HTR-8/SVneo (cell line): ENCODE results near the gene KIF26B.

Source experiments
- DNase-seq: peaks from one replicate; pipeline ENCODE4 v3.0.0; 2011; ENCODE audit warnings: low spot score, mixed read lengths; ENCODE audit not compliant: insufficient read length
- FAIRE-seq: peaks from 2 replicates; lab custom pipeline; 2011; peaks lifted over from hg19 to GRCh38; lab: Jason Lieb, UNC

KIF26B gene

GRCh38 chr1:245516284-245516759 lies 361.5 kb downstream of the KIF26B start:
- FAIRE-seq (no peak), DNase-seq (no peak)

GRCh38 chr1:245520611-245521010 lies 365.8 kb downstream of the KIF26B start:
- DNase-seq (no peak), FAIRE-seq (no peak)

GRCh38 chr1:245526141-245526540 lies 371.4 kb downstream of the KIF26B start:
- FAIRE-seq (no peak), DNase-seq (no peak)

GRCh38 chr1:245528258-245528635 lies 373.5 kb downstream of the KIF26B start:
- FAIRE-seq, result no peak

GRCh38 chr1:245530937-245531336 lies 376.2 kb downstream of the KIF26B start:
- FAIRE-seq (no peak), DNase-seq (no peak)

More at GRCh38 chr1:245528258-245528635, 373.5 kb downstream of the KIF26B start:
- DNase-seq, result no peak

GRCh38 chr1:245537992-245538391 lies 383.2 kb downstream of the KIF26B start:
- FAIRE-seq (no peak), DNase-seq (no peak)

- no peak for DNase-seq
- FAIRE-seq, result no peak
Measured at GRCh38 chr1:245538671-245539070, 383.9 kb downstream of the KIF26B start.

GRCh38 chr1:245541369-245541768 lies 386.6 kb downstream of the KIF26B start:
- DNase-seq, result no peak
- no peak for FAIRE-seq

GRCh38 chr1:245542365-245542764 lies 387.6 kb downstream of the KIF26B start:
- DNase-seq, result no peak
- no peak for FAIRE-seq

- FAIRE-seq (no peak), DNase-seq (no peak)
Measured at GRCh38 chr1:245544236-245544635, 389.5 kb downstream of the KIF26B start.

GRCh38 chr1:245546875-245547274 lies 392.1 kb downstream of the KIF26B start:
- DNase-seq (no peak), FAIRE-seq (no peak)

- FAIRE-seq (no peak), DNase-seq (no peak)
Measured at GRCh38 chr1:245549996-245550719, 395.4 kb downstream of the KIF26B start.

- no peak for FAIRE-seq
- no peak for DNase-seq
Measured at GRCh38 chr1:245550720-245551043, 395.9 kb downstream of the KIF26B start.

GRCh38 chr1:245551536-245551935 lies 396.8 kb downstream of the KIF26B start:
- no peak for DNase-seq
- FAIRE-seq, result no peak

- DNase-seq, result no peak
- FAIRE-seq, result no peak
Measured at GRCh38 chr1:245552331-245552730, 397.5 kb downstream of the KIF26B start.

GRCh38 chr1:245556057-245556456 lies 401.3 kb downstream of the KIF26B start:
- no peak for DNase-seq
- no peak for FAIRE-seq

- FAIRE-seq, result no peak
- no peak for DNase-seq
Measured at GRCh38 chr1:245558069-245558468, 403.3 kb downstream of the KIF26B start.

GRCh38 chr1:245560316-245560859 lies 405.6 kb downstream of the KIF26B start:
- no peak for FAIRE-seq
- no peak for DNase-seq

GRCh38 chr1:245561665-245562234 lies 407.0 kb downstream of the KIF26B start:
- DNase-seq (no peak), FAIRE-seq (no peak)

- DNase-seq (no peak), FAIRE-seq (no peak)
Measured at GRCh38 chr1:245566134-245566533, 411.3 kb downstream of the KIF26B start.

- DNase-seq (no peak), FAIRE-seq (no peak)
Measured at GRCh38 chr1:245566952-245567351, 412.2 kb downstream of the KIF26B start.

- no peak for FAIRE-seq
- DNase-seq, result no peak
Measured at GRCh38 chr1:245571815-245572294, 417.1 kb downstream of the KIF26B start.
